Stimulated activated CD8-positive, alpha-beta memory T cell treated with anti-CD3 and anti-CD28 coated beads, Interleukin-12 subunit alpha, Interleukin-12 subunit beta, amount 100 ng/mL, for 24 hours (primary cell): ENCODE data around the gene SLC25A1.

Experiments used
- DNase-seq: peaks from one replicate; pipeline ENCODE4 v3.0.0-alpha.2; 2020; ENCODE audit errors: extremely low read depth

SLC25A1 gene

DNA sequence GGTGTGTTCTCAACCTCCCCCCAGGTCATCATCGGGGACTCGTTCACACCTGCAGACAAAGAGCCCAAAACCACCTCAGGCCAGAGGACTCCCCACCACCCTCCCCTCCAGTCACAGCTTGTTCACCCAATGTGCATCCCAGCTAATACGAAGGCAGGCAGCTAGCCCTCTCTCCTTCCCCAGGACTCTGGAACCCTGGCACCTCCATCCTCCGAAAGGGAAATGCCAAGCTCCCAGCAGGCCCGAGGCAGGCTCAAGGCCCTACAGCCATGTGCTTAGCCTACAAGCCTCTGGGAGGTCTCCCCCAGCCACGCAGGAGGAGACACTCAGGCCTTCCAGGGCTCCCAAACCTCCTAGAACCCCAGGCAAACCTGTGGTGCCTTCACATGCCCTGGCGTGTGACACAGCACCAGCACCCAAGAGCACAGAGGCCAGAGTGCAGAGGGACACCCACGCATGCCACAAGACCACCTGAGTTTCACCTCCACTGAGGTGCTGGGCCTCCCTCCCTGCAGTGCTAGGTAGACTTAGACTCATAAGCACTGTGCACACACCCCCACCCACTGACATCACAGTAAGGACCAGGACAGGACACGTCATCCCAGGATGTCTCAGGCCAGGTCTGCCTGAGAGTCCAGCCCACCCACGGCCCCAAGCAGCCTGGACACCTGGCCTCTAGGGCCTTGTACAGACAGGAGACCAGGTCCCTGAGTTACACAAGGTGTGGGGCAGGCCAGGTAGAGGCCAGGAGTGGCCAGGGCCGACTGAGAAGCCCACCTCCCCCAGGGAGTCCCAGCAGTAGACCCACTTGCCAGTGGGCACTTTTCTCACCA lies 40.9 kb downstream of the SLC25A1 start:
- DNase-seq, result no peak

GRCh38 chr22:19136915-19137314 lies 41.6 kb downstream of the SLC25A1 start:
- DNase-seq, result no peak

DNA sequence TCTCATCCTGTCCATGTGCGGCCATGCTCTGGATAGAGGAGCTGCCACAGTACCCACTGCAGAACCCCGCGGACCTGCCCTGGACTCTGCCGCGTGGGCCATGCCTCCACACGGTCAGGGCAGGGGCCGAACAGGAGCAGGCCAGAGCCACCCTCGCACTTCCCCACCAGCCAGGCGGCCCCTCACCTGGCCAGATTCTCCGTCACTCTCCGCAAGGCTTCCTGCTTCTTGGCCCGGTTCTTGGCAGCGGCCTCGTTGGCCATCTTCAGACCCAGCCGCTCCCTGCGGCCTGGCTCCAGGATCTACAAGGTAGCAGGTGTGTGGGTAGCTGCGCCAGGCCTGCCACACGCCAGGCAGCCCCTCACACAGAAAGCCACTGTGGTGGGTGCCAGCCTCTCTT lies 43.7 kb downstream of the SLC25A1 start:
- DNase-seq, result no peak

- no peak for DNase-seq
These were observed 44.2 kb downstream of the SLC25A1 start for GRCh38 chr22:19134176-19134831.

- no peak for DNase-seq
These were observed 45.0 kb downstream of the SLC25A1 start for GRCh38 chr22:19133561-19133960.

DNA sequence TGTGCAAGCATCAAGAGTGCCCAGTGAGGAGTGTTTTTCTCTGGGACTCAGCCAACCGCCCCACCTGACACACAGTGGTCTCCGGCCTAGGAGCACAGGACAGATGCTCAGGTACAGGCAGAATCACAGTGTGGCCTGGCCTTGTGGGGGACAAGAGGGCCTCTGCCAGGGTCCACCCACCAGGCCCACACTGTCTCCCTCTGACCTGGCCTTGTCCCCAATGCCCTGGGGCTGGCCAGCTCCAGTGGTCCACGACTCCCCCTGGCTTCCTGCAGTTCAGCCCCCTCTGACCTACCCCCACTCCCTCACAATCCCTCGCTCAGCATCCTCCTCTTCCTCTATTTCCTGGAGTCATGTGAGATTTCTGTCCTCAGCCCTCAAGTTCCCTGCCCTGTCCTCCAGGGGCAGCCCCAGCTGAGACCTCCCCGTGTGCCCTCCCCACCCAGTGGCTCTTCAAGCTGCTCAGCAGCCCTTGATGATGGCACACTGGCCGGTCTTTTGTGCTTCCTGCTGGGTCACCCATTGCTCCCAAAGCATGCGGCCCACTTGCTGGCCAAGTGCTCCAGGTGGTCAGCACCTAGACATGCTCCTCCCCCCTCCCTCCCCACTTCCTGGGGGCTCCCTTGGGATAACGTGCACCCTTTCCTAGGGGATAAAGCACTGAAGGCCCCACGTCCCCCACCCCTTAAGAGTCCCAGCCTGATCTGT lies 45.7 kb downstream of the SLC25A1 start:
- DNase-seq, result no peak

DNA sequence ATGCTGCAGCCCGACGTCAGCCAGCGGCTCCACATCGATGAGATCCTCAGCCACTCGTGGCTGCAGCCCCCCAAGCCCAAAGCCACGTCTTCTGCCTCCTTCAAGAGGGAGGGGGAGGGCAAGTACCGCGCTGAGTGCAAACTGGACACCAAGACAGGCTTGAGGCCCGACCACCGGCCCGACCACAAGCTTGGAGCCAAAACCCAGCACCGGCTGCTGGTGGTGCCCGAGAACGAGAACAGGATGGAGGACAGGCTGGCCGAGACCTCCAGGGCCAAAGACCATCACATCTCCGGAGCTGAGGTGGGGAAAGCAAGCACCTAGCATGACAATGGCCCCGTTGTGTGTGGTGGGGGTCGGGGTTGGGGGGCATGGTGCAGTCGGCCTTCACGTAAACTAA lies 46.4 kb downstream of the SLC25A1 start:
- no peak for DNase-seq

GRCh38 chr22:19131685-19132015 lies 46.9 kb downstream of the SLC25A1 start:
- no peak for DNase-seq

DNA sequence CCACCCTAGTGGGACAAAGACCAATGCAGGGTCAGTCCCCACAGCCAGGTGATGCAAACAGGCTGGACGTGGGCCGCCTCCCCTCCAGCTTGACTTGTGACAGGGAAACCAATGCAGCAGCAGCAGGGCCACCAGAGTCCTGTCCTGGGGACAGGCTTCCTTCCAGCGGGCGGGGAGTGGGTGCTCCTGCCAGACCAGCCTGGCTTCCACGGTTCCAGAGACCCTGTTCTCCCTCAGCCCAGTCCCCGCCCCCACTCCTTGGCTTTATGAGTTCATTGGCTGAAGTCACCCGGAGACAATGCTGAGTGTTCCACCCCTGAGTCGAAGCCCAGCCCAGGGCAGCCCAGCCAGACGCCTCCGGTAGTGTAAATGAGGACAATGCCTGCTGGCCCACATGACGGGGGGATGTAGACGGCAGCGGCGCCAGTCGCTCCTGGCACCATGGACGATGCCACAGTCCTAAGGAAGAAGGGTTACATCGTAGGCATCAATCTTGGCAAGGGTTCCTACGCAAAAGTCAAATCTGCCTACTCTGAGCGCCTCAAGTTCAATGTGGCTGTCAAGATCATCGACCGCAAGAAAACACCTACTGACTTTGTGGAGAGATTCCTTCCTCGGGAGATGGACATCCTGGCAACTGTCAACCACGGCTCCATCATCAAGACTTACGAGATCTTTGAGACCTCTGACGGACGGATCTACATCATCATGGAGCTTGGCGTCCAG lies 47.4 kb downstream of the SLC25A1 start, which contains the start of gene TSSK2:
TSS of gene TSSK2 (plus strand) at position 350 of the 726 bp plus-strand sequence. CDS start at position 442, 92 bp downstream.
- no peak for DNase-seq

GRCh38 chr22:19129871-19130270 lies 48.7 kb downstream of the SLC25A1 start:
- no peak for DNase-seq

DNA sequence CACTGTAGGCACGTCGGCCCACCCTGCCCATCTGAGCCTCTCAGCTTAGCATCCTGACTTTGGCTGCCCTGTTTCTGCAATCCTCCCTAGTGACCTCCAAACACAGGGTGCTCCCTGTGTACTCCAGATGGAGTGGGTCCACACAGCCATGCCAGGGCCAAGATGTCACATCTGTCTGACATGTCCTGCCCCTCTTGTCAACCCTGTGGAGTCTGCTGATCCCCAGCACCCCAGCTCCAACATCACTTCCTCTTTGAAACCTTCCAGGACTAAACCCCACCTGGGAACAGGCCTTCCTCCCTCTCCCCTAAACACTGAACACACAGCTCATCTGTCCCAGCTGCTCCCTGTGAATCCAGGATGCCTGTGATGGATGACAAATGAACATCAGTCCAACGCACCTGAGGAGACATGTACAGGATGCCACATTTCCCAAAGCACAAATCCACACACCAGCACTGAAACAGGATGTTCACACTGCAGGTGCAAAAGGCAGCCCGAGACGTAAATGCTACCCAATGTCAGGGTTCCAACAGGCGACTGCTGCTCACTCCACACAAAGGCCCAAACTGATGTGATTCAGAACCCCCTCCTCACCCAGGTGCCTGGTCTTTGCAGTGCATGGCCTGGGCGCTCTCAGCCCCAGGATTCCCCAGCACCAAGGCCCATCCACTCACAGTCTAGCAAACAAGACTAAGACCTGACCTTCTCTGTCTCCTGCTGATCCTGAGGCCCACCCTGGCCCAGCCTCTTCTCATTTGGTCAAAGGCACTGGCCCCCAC lies 49.4 kb downstream of the SLC25A1 start:
- DNase-seq, result no peak

DNA sequence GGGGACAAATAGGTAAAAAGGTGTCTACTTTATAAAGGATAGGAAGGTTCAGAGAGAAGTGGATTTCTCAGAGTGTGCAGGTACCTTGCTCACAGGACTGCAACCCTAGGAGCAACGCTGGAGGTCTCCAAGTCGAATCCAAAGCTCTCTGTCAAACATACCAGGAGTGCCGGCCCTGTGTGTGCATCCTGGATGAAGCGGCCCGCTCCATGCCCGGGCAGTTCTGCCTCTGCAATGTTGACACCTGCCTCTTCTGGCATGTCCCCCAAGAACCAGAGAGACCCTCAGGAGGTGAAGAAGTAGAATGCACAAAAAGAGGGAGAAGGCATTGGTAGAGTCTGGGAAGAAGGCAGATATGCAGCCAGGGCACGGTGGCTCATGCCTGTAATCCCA lies 50.5 kb downstream of the SLC25A1 start:
- DNase-seq, result no peak

GRCh38 chr22:19127329-19128008 lies 51.1 kb downstream of the SLC25A1 start:
- DNase-seq, result no peak

DNA sequence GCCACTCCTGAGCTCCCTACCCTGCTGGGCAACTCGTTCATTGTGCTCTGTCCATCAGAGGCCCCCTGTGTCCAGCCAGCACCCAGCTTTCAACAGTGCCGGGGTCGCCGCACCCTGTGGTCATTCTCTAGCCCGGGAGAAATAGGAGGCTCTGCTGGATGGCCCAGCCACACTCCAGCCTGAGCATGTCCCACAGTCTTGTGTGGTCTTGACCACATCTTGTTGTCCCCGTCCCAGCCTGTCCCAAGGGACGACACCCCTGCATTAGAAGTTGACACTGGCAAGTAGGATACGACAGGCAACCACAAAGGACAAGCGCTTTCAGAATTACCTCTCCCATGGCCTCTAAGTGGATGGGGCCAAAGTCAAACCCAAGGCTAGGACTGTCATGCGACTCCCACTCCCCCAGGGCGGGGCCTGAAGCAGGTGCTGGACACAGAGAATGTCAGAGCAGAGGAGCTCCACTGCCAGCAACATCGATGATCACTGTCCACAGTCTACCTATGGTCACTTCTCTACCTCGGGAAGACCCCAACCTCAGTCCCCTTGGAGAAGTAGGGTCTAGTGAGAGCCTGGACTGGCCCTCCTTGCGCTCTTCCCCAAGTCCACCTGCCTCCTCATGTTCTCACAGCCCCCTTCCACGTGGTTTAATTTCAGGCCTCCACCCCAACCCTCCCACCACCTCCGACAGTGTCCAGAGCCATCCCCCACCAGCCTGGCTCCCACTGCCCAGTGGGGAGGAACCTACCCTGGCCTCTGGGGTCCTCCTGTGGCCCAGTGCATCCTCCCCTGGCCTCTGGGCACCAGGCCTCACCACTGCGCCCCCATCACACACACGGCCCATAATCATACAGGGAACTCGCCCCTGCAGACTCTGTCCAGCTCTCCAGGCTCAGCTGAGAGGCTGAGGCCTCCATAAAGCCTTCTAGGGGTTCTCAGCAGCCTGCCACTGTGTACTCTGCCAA lies 51.9 kb downstream of the SLC25A1 start:
- no peak for DNase-seq
